HFFc6 (cell line): ENCODE measurements around the gene KRTAP2-3. TPM values are rescaled to one million over a fixed set of nuclear protein-coding genes. Genes with fewer than 3 reads are reported as not detected.
"Not testable (repeated sequence)": the region's sequence is repeated elsewhere in the genome, so short reads cannot be mapped to it uniquely, and the experiment has no call there.

Experiments used
- DNase-seq: peaks from one replicate; pipeline ENCODE4 v3.0.0-alpha.2; 2018
- H3K27ac Mint-ChIP-seq: 2 replicates; pipeline ENCODE4 v1.8.0; 2020; ENCODE audit warnings: mild to moderate bottlenecking, mixed read lengths
- H3K27me3 Mint-ChIP-seq: 2 replicates; pipeline ENCODE4 v1.8.0; 2021; ENCODE audit warnings: mild to moderate bottlenecking, moderate library complexity, mixed read lengths; ENCODE audit not compliant: insufficient read depth
- H3K36me3 Mint-ChIP-seq: 2 replicates; pipeline ENCODE4 v1.8.0; 2021; ENCODE audit warnings: low read depth, mixed read lengths
- H3K4me1 Mint-ChIP-seq: 2 replicates; pipeline ENCODE4 v1.8.0; 2020; ENCODE audit warnings: low read depth, mixed read lengths
- H3K4me3 Mint-ChIP-seq: 2 replicates; pipeline ENCODE4 v1.8.0; 2020; ENCODE audit warnings: mild to moderate bottlenecking, moderate library complexity, mixed read lengths
- H3K9me3 Mint-ChIP-seq: 2 replicates; pipeline ENCODE4 v1.8.0; 2020; ENCODE audit warnings: mild to moderate bottlenecking, mixed read lengths
- long read RNA-seq: library from polyadenylated mRNA; unstranded; transcript quantifications from one replicate; pipeline ENCODE4 v2.0.0, GENCODE V29; 2019
- total RNA-seq, 6 experiments: library from RNA; stranded (reverse); fragmentation: NEBNext Ultra II Directional; extraction: Animal tissue kit (Norgen Biotek cat#: 25700); gene quantifications; 2 replicates in 1 of 6; 3 replicates in 5 of 6; pipeline ENCODE4 v1.2.3, GENCODE V29; 2021
- TF ChIP-seq, protein P1 (sequence below): fragments of 200-600 bp; sonication (generic); IDR thresholded peaks from 2 replicates; pipeline ENCODE4 v1.5.0; 2021; ENCODE audit warnings: antibody characterized with exemption, mild to moderate bottlenecking

Gene KRTAP2-3, protein sequence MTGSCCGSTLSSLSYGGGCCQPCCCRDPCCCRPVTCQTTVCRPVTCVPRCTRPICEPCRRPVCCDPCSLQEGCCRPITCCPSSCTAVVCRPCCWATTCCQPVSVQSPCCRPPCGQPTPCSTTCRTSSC
- total RNA-seq, result 100 to 1,000 TPM in 1 of 6 experiments, 10 to 100 TPM in 5; 30.3 to 105 (median 44.4) TPM
- long read RNA-seq, transcript KRTAP2-3-201 (1 exons, 875 nt), result major isoform, 112 of 112 reads
- long read RNA-seq, partial matches to known transcripts, result 0 of 112 reads
- long read RNA-seq, other reads (novel, unspliced or antisense), result 0 of 112 reads

DNA sequence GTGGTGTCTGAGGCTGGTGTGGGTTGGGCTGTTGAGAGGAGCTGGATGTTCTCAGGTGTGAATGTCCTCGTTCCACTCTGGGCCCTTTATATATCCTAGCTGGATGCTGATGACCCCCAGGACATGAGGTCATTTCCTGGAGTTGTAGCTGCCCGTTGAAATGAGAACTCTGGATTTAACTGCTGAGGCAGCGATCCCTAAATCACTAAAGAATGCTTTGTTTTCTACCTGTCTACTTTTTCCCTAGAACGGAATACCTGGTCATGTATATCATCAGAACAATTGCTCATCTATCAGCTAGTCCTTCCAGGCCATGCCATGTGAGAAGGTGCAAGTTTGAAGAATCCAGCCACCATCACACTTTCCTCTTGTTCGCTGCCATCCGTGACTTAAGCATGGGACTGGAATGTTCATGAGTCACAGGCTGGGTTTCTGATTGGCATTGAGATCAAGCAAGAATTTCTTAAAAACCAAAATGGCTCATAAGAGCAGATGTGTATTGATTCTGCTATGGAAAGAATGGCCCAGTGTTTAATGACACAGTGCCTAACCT lies at the start of gene KRTAP2-3:
KRTAP2-3 (minus strand) TSS at position 63 of the 553 bp plus-strand sequence. CDS start 64 bp downstream, outside the sequence.
- H3K36me3 Mint-ChIP-seq, result peaks cover 8% of the 10 kb centered on the region
- H3K4me3 Mint-ChIP-seq, result peak within 1 kb of the TSS; percentile 75
- TF ChIP-seq, protein P1, sequence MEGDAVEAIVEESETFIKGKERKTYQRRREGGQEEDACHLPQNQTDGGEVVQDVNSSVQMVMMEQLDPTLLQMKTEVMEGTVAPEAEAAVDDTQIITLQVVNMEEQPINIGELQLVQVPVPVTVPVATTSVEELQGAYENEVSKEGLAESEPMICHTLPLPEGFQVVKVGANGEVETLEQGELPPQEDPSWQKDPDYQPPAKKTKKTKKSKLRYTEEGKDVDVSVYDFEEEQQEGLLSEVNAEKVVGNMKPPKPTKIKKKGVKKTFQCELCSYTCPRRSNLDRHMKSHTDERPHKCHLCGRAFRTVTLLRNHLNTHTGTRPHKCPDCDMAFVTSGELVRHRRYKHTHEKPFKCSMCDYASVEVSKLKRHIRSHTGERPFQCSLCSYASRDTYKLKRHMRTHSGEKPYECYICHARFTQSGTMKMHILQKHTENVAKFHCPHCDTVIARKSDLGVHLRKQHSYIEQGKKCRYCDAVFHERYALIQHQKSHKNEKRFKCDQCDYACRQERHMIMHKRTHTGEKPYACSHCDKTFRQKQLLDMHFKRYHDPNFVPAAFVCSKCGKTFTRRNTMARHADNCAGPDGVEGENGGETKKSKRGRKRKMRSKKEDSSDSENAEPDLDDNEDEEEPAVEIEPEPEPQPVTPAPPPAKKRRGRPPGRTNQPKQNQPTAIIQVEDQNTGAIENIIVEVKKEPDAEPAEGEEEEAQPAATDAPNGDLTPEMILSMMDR, result no peak
- H3K9me3 Mint-ChIP-seq, result no peaks in the 10 kb centered on the region
- peaks cover 93% of the 10 kb centered on the region for H3K4me1 Mint-ChIP-seq
- peaks cover 4% of the 10 kb centered on the region for H3K27me3 Mint-ChIP-seq
- H3K27ac Mint-ChIP-seq, result peak within 1 kb of the TSS; percentile 93
- DNase-seq, result peak; percentile 89

DNA sequence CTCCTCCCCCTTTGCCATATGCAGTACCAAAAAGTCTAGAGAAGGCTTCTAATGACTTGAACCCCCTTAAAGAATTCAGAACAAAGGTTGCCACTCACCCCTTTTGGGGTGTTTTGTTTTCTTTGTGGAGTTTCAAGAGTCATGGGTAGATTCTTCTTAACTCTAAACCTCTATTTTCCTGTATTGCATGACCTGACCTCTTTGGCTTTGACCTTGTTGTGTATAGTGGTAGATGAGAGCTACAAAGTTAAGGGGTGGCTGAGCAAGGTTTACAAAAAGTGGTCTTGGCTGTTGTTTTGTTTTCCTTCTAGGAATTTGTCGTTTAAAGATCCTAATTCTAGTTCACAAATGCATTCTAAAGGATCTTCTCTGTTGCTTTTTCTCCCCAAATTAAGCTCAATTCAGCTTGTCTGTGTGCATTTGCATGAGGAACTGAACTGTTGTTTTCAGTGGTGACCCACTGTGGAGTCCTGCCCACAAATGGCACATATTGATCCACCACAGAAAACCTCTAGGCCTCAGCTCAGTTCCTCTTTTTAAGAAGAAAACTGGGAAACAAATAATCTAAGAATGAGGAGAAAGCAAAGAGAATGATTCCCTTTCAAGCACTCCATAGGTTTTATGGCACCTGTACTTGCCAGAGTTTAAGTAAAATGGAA lies 48.9 kb upstream of the KRTAP2-3 start:
- peak overlapping the region; percentile 67; the same call in 1 of the 2 replicates for H3K27ac Mint-ChIP-seq
- peaks cover 28% of the 10 kb centered on the region for H3K9me3 Mint-ChIP-seq

DNA sequence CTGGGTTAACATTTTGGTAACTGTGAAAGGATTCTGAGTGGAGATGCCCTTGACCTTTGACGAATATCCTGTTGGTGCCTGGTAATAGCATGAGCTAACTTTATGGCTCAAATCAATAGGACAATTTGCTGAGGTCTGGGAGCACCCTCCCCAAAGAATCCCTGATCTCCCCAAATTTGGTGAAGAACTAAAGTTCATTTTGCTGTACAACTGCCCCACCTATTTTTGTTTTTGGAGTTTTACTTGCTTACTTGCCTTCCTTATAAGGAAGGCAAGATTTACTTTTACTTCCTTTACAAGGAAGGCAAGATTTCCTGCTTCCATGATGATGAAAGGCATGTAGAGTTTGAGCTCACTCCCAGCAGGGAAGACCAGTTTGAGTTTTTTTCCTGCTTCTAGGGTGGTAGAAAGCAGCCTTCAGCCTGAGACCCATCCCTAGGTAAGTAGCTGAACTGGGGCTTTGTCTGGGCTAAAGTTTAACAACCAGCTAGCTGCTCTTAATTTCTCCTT lies 48.1 kb upstream of the KRTAP2-3 start:
- TF ChIP-seq, protein P1, result no peak
- peak overlapping the region; percentile 67; the same call in 1 of the 2 replicates for H3K27ac Mint-ChIP-seq
- H3K4me3 Mint-ChIP-seq, result peak overlapping the region; percentile 70; the same call in 1 of the 2 replicates
- H3K9me3 Mint-ChIP-seq, result peaks cover 22% of the 10 kb centered on the region
- H3K27me3 Mint-ChIP-seq, result no peaks in the 10 kb centered on the region
- H3K36me3 Mint-ChIP-seq, result peaks cover 50% of the 10 kb centered on the region
- H3K4me1 Mint-ChIP-seq, result peaks cover 58% of the 10 kb centered on the region
- peak; percentile 33 for DNase-seq

More for the DNA sequence above, 48.9 kb upstream of the KRTAP2-3 start:
- not testable (repeated sequence) for H3K27me3 Mint-ChIP-seq, DNase-seq
- H3K36me3 Mint-ChIP-seq, result peaks cover 58% of the 10 kb centered on the region
- H3K4me1 Mint-ChIP-seq, result peaks cover 50% of the 10 kb centered on the region
- H3K4me3 Mint-ChIP-seq, result peak overlapping the region; percentile 70

DNA sequence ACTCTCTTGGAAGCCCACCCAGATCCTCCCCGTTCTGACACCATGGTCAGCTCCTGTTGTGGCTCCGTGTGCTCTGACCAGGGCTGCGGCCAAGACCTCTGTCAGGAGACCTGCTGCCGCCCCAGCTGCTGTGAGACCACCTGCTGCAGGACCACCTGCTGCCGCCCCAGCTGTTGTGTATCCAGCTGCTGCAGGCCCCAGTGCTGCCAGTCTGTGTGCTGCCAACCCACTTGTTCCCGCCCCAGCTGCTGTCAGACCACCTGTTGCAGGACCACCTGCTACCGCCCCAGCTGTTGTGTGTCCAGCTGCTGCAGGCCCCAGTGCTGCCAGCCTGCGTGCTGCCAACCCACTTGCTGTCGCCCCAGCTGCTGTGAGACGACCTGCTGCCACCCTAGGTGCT lies 45.4 kb upstream of the KRTAP2-3 start, which contains the start of gene KRTAP4-9:
KRTAP4-9 (plus strand) TSS at position 43 of the 400 bp plus-strand sequence; CDS start at position 43, 0 bp downstream.
- not testable (repeated sequence) for H3K9me3 Mint-ChIP-seq, DNase-seq, H3K27me3 Mint-ChIP-seq
- Mint-ChIP-seq H3K4me3 (peak within 1 kb of the TSS; percentile 44; the same call in 1 of the 2 replicates), H3K36me3 (peaks cover 31% of the 10 kb centered on the region), H3K4me1 (peaks cover 81% of the 10 kb centered on the region), H3K27ac (peak within 1 kb of the TSS; percentile 95)

DNA sequence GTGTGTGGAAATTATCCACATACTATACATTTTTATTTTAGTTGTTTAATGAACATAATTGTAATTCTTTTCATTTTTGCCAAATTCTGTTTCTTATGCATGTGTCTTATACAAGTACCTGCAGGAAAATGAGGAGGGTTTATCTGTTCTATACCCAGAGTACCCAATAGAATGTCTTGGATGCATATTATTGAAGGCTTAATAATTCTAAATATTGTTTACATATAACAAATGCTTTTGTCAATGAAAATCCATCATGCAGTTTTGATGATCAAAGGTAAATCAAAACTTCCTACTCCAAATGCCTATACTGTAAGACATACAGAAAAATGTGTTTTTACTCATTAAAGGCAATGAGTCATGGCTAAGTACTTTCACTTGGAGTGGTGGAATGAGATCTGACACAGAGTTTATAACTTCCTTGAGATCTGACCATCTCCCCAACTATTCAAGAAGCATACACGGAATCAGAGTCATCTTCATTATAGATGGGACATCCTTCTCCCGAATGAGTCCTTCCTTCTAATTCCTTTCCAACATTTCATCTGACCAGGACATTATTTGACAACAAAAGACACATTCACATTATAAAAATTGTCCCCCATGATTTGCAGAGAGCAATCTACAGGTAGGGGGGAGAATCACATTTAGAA lies 44.6 kb upstream of the KRTAP2-3 start:
- Mint-ChIP-seq H3K4me1 (peaks cover 83% of the 10 kb centered on the region), H3K36me3 (peaks cover 23% of the 10 kb centered on the region), H3K4me3 (peak overlapping the region; percentile 44; the same call in 1 of the 2 replicates), H3K27ac (peak overlapping the region; percentile 95)
- not testable (repeated sequence) for H3K27me3 Mint-ChIP-seq, H3K9me3 Mint-ChIP-seq
- peak; percentile 80 for DNase-seq

DNA sequence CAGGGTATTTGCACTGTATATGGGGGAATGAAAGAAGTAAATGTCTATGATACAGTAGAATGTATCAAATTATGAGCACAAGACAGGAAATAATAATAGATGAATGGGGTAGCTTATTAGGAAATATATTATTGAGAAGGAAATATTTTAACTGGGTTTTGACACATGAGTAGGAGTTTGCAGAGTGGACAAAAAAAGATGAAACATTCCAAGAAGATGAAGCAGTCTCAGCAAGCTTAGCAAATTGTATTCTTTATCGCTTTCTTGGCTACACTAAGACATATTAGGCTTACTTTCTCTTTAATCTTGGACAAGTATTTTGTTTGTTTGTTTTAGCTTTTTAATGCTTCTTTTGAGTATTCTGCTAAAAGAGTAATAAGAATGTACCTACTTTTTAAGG lies 44.0 kb upstream of the KRTAP2-3 start:
- peak overlapping the region; percentile 95 for H3K27ac Mint-ChIP-seq
- no peaks in the 10 kb centered on the region for H3K27me3 Mint-ChIP-seq

More for the DNA sequence above, 44.0 kb upstream of the KRTAP2-3 start:
- Mint-ChIP-seq H3K4me3 (peak overlapping the region; percentile 44), H3K4me1 (peaks cover 83% of the 10 kb centered on the region), H3K9me3 (no peaks in the 10 kb centered on the region), H3K36me3 (peaks cover 19% of the 10 kb centered on the region)
- TF ChIP-seq, protein P1, result no peak
- peak; percentile 68 for DNase-seq
